Thoracic aorta (tissue), 2 donors: ENCODE results near the gene LGR4. TPM values are rescaled to one million over a fixed set of nuclear protein-coding genes. Genes with fewer than 3 reads are reported as not detected.
"Not testable (repeated sequence)": the region's sequence is repeated elsewhere in the genome, so short reads cannot be mapped to it uniquely, and the experiment has no call there.

Experiments used
- ATAC-seq: fragments of 150-250 bp; one replicate; pipeline ENCODE4 v1.8.0; 2017; ENCODE audit warnings: low read depth; ENCODE audit not compliant: insufficient number of reproducible peaks, low FRiP score
- DNase-seq: peaks from one replicate; pipeline ENCODE4 v3.0.0-alpha.2; 2020; ENCODE audit warnings: low spot score
- H3K27ac ChIP-seq, 2 donors: fragments of 200-600 bp; sonication (generic); 1 replicate in 1 of 2; 2 replicates in 1 of 2; pipeline ENCODE4 v1.5.1; 2016; ENCODE audit warnings: mild to moderate bottlenecking in 2 of 2, moderate library complexity in 2 of 2
- H3K27me3 ChIP-seq: fragments of 200-600 bp; sonication (generic); replicated peaks from 2 replicates; pipeline ENCODE4 v1.6.0; 2016; ENCODE audit warnings: mild to moderate bottlenecking; ENCODE audit not compliant: insufficient read depth
- H3K36me3 ChIP-seq: fragments of 200-600 bp; sonication (generic); one replicate; pipeline ENCODE4 v1.5.1; 2016
- H3K4me1 ChIP-seq, 2 donors: fragments of 200-600 bp; sonication (generic); 1 replicate in 1 of 2; 2 replicates in 1 of 2; pipeline versions ENCODE4 v1.5.1 to v1.6.0; 2016; ENCODE audit warnings: low read depth in 2 of 2, mild to moderate bottlenecking in 1 of 2; ENCODE audit not compliant: control insufficient read depth in 1 of 2
- H3K4me3 ChIP-seq: fragments of 200-600 bp; sonication (generic); 2 replicates; pipeline ENCODE4 v1.5.1; 2016; ENCODE audit warnings: mild to moderate bottlenecking
- H3K9me3 ChIP-seq: fragments of 200-600 bp; sonication (generic); 2 replicates; pipeline ENCODE4 v1.5.1; 2016
- CTCF ChIP-seq: fragments of 200-600 bp; sonication (generic); IDR thresholded peaks from one replicate; pipeline ENCODE4 v1.5.1; 2019; ENCODE audit warnings: antibody characterized with exemption
- total RNA-seq, 2 donors: library from RNA; depleted of rRNA; stranded (reverse); fragments of >200 nt; gene quantifications; one replicate each; pipeline versions ENCODE4 v1.1.0 to v1.2.3, GENCODE V29; 2016

The LGR4 gene
- total RNA-seq, 2 donors from 2014 or later: 26.4 to 48.6 TPM

DNA sequence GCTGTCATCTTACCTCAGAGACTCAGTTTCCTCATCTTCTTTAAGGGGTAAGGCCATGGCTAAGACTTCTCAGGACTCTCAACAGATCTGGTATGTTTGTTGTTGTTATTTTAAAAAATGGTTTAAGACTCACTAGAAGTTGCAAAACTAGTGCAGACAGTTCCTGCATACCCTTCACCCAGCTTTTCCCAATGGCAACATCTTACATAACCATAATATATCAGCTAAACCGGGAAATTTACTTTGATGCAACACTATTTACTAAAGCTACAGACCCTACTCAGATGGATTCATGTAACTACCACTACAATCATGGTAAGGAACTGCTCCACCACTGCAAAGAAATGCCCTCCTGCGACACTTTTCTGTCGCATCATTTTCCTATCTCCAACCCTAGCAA, 20.4 kb downstream of the LGR4 start:
- no peak for ATAC-seq
- Histone ChIP-seq H3K27me3 (no peaks in the 10 kb centered on the region), H3K27ac (no peak overlapping the region), H3K4me3 (no peak overlapping the region), H3K4me1 (peaks cover 3 to 53% of the 10 kb centered on the region in 2 donors), H3K36me3 (no peaks in the 10 kb centered on the region), H3K9me3 (no peaks in the 10 kb centered on the region)
- DNase-seq: no peak
- no peak for TF ChIP-seq CTCF

DNA sequence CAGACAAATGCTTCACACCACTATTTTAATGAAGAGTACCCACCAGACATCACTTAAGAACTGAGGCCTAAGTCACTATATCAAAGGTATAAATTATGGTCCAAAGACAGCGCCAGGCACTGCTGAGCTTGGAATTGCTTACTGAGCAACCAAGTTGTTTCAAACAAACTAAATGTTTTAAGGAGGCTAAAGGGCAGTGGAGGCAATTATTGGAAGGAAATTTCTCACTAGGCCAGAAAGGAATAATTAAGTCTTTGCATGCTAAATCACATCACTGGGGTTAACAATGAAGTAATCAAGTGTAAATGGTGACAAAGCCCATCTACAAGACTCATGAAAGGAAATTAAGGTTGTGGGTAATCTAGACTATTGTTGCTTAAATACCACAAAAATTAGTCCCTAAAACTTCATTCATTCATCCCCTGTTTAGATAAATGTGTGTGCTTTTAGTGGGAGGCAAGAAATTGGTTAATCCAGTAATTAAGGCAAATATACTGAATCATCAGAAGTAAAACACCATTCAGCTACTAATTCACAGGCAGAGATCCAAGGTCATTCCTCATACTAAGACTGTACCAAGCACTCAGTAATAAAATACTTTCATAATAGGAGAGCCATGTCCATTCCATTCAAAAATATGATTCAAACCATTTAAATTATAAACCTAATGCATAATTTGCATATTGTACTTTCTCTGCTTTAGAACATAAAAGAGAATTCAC, 21.2 kb downstream of the LGR4 start:
- ATAC-seq (no peak), DNase-seq (no peak)
- no peak for TF ChIP-seq CTCF
- Histone ChIP-seq H3K27me3 (no peaks in the 10 kb centered on the region), H3K36me3 (no peaks in the 10 kb centered on the region), H3K27ac (no peak overlapping the region), H3K4me3 (no peak overlapping the region), H3K4me1 (peaks cover 3 to 47% of the 10 kb centered on the region in 2 donors), H3K9me3 (no peaks in the 10 kb centered on the region)

DNA sequence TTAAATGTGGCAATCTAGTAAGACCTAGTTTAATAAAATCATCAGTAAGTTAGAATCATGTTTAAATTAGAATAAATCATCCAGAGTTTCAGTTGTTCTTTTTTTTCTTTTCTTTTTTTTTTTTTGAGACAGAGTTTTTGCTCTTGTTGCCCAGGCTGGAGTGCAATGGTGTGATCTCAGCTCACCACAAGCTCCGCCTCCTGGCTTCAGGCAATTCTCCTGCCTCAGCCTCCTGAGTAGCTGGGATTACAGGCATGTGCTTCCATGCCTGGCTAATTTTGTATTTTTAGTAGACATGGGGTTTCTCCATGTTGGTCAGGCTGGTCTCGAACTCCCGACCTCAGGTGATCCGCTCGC, 24.4 kb downstream of the LGR4 start:
- H3K27ac ChIP-seq, H3K27me3 ChIP-seq, H3K4me3 ChIP-seq, ATAC-seq, H3K9me3 ChIP-seq, H3K36me3 ChIP-seq, DNase-seq: not testable (repeated sequence)
- peaks cover 8 to 31% of the 10 kb centered on the region in 2 donors for H3K4me1 ChIP-seq

DNA sequence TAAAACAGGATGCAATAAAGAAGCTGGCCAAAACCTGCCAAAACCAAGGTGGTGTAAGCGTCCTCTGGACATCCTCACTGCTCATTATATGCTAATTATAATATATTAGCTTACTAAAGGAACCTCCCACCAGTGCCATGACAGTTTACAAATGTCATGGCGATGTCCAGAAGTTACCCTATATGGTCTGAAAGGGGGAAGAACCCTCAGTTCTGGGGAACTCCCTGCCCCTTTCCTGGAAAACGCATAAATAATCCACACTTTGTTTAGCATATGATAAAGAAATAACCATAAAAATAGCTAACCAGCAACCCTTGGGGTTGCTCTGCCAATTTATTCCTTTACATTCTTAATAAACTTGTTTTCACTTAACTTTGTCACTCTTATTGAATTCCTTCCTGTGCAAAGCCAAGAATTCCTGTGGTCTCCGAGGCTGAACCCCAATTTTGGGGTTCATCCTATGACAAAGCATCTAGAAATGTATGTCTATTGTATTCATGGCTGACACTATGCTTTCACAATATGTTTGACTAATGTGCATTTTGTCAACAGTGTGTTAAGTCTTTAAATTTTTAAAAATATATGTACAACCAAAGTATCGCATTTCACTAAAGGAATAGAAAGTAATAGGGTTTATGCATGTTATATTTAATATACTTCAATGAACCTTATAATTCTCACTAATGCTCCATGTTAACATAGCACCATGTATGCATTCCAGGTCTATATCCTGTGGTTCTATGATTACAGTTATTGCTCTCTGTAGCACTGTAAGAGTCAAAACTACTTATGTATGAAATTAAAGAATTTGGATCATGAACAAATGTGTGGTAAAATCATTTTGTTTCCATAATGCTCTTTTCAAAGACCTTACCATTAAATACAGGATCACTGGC, 25.1 kb downstream of the LGR4 start:
- ATAC-seq (no peak), DNase-seq (no peak)
- TF ChIP-seq CTCF: no peak
- no peaks in the 10 kb centered on the region for H3K36me3 ChIP-seq
- H3K9me3 ChIP-seq: no peaks in the 10 kb centered on the region
- no peaks in the 10 kb centered on the region for H3K27me3 ChIP-seq
- H3K4me3 ChIP-seq: no peak overlapping the region
- peaks cover 8 to 31% of the 10 kb centered on the region in 2 donors for H3K4me1 ChIP-seq
- no peak overlapping the region for H3K27ac ChIP-seq

- H3K9me3 ChIP-seq: no peaks in the 10 kb centered on the region
- TF ChIP-seq CTCF: no peak
- peaks cover 8 to 19% of the 10 kb centered on the region in 2 donors for H3K4me1 ChIP-seq
- no peaks in the 10 kb centered on the region for H3K36me3 ChIP-seq
- DNase-seq (no peak), ATAC-seq (no peak)
- H3K4me3 ChIP-seq: no peak overlapping the region
- no peak overlapping the region for H3K27ac ChIP-seq
- H3K27me3 ChIP-seq: no peaks in the 10 kb centered on the region
Observed at GRCh38 chr11:27445625-27446024, 27.0 kb downstream of the LGR4 start.
